Mesothelial cell of epicardium (in vitro differentiated cells): ENCODE measurements around the gene KCNJ5. TPM values are rescaled to one million over a fixed set of nuclear protein-coding genes. Genes with fewer than 3 reads are reported as not detected.

Experiments used
- DNase-seq, 2 experiments: peaks; one replicate each; pipeline ENCODE4 v3.0.0; 2021; ENCODE audit warnings: low spot score in 2 of 2; ENCODE audit not compliant: unreplicated experiment in 2 of 2
- H3K27ac Mint-ChIP-seq: 2 replicates; pipeline ENCODE4 v1.8.0; 2021; ENCODE audit warnings: mixed read lengths
- H3K27me3 Mint-ChIP-seq: 2 replicates; pipeline ENCODE4 v1.8.0; 2021; ENCODE audit warnings: low read depth, mixed read lengths
- H3K36me3 Mint-ChIP-seq: 2 replicates; pipeline ENCODE4 v1.8.0; 2021; ENCODE audit warnings: mixed read lengths
- H3K4me1 Mint-ChIP-seq: 2 replicates; pipeline ENCODE4 v1.8.0; 2021; ENCODE audit warnings: mixed read lengths
- H3K4me3 Mint-ChIP-seq: 2 replicates; pipeline ENCODE4 v1.8.0; 2021; ENCODE audit warnings: mild to moderate bottlenecking, moderate library complexity, mixed read lengths
- H3K9me3 Mint-ChIP-seq: 2 replicates; pipeline ENCODE4 v1.8.0; 2021; ENCODE audit warnings: mixed read lengths
- CTCF ChIP-seq: fragments of 200-600 bp; sonication (generic); IDR thresholded peaks from one replicate; pipeline ENCODE4 v1.5.0; 2021; ENCODE audit warnings: antibody characterized with exemption; ENCODE audit not compliant: unreplicated experiment
- total RNA-seq: library from RNA; stranded (reverse); gene quantifications from 3 replicates; pipeline ENCODE4 v1.2.1, GENCODE V29; 2021

The KCNJ5 gene
- total RNA-seq, 1 donor from 2014 or later: 0.09 TPM

GRCh38 chr11:128937480-128937879 is 46.3 kb downstream of the KCNJ5 start:
- Mint-ChIP-seq H3K27ac (no peak overlapping the region), H3K4me1 (peaks cover 5% of the 10 kb centered on the region), H3K36me3 (no peaks in the 10 kb centered on the region), H3K4me3 (no peak overlapping the region), H3K9me3 (peaks cover 4% of the 10 kb centered on the region), H3K27me3 (no peaks in the 10 kb centered on the region)
- TF ChIP-seq CTCF: no peak
- DNase-seq: no peak

- no peak overlapping the region for H3K4me3 Mint-ChIP-seq
- peaks cover 5% of the 10 kb centered on the region for H3K4me1 Mint-ChIP-seq
- H3K9me3 Mint-ChIP-seq: peaks cover 4% of the 10 kb centered on the region
- H3K27ac Mint-ChIP-seq: no peak overlapping the region
- DNase-seq: no peak
- no peak for TF ChIP-seq CTCF
- H3K36me3 Mint-ChIP-seq: no peaks in the 10 kb centered on the region
- H3K27me3 Mint-ChIP-seq: no peaks in the 10 kb centered on the region
Observed at GRCh38 chr11:128938156-128938885, 47.2 kb downstream of the KCNJ5 start.

GRCh38 chr11:128939591-128939990 is 48.4 kb downstream of the KCNJ5 start:
- Mint-ChIP-seq H3K27me3 (no peaks in the 10 kb centered on the region), H3K36me3 (no peaks in the 10 kb centered on the region), H3K4me3 (no peak overlapping the region), H3K4me1 (peaks cover 2% of the 10 kb centered on the region), H3K27ac (no peak overlapping the region), H3K9me3 (no peaks in the 10 kb centered on the region)
- no peak for DNase-seq
- no peak for TF ChIP-seq CTCF

- no peaks in the 10 kb centered on the region for H3K9me3 Mint-ChIP-seq
- H3K36me3 Mint-ChIP-seq: no peaks in the 10 kb centered on the region
- H3K4me1 Mint-ChIP-seq: peaks cover 2% of the 10 kb centered on the region
- no peak overlapping the region for H3K4me3 Mint-ChIP-seq
- H3K27me3 Mint-ChIP-seq: no peaks in the 10 kb centered on the region
- TF ChIP-seq CTCF: no peak
- no peak for DNase-seq
- H3K27ac Mint-ChIP-seq: no peak overlapping the region
Observed at GRCh38 chr11:128940156-128940555, 49.0 kb downstream of the KCNJ5 start.

- TF ChIP-seq CTCF: no peak
- no peaks in the 10 kb centered on the region for H3K36me3 Mint-ChIP-seq
Observed at GRCh38 chr11:128940603-128941002, 49.4 kb downstream of the KCNJ5 start.

More at GRCh38 chr11:128940603-128941002, 49.4 kb downstream of the KCNJ5 start:
- no peak for DNase-seq
- no peak overlapping the region for H3K4me3 Mint-ChIP-seq
- peaks cover 2% of the 10 kb centered on the region for H3K4me1 Mint-ChIP-seq
- H3K9me3 Mint-ChIP-seq: no peaks in the 10 kb centered on the region
- H3K27ac Mint-ChIP-seq: no peak overlapping the region
- H3K27me3 Mint-ChIP-seq: no peaks in the 10 kb centered on the region
